Activated CD4-positive, alpha-beta T cell treated with anti-CD3 and anti-CD28 coated beads, Interleukin-2, amount 10 ng/mL, durations not matched to agents 7 days and 5 days (primary cell): Measurements from ENCODE around the gene MYL3. TPM values are rescaled to one million over a fixed set of nuclear protein-coding genes. Genes with fewer than 3 reads are reported as not detected.

Experiments used
- CTCF ChIA-PET: fragments of 350-600 bp; sonication (Branson Sonifier 250); formaldehyde crosslinking; loops from one replicate; lab custom pipeline; 2021; ENCODE audit warnings: antibody characterized with exemption; lab: Charles Lee
- POLR2A ChIA-PET: fragments of 350-600 bp; sonication (Branson Sonifier 250); formaldehyde crosslinking; loops from one replicate; lab custom pipeline; 2021; ENCODE audit warnings: antibody characterized with exemption; lab: Charles Lee
- DNase-seq: peaks from one replicate; pipeline ENCODE4 v3.0.0-alpha.2; 2020
- H3K27ac Mint-ChIP-seq: one replicate; pipeline ENCODE4 v1.8.0; 2021; ENCODE audit warnings: mild to moderate bottlenecking, moderate library complexity, mixed read lengths
- H3K27me3 Mint-ChIP-seq: one replicate; pipeline ENCODE4 v1.8.0; 2021; ENCODE audit warnings: mixed read lengths
- H3K36me3 Mint-ChIP-seq: one replicate; pipeline ENCODE4 v1.8.0; 2021; ENCODE audit warnings: low read depth, mixed read lengths
- H3K4me1 Mint-ChIP-seq: one replicate; pipeline ENCODE4 v1.8.0; 2021; ENCODE audit warnings: mixed read lengths
- H3K4me3 Mint-ChIP-seq: one replicate; pipeline ENCODE4 v1.8.0; 2021; ENCODE audit warnings: mild to moderate bottlenecking, moderate library complexity, mixed read lengths
- H3K9me3 Mint-ChIP-seq: one replicate; pipeline ENCODE4 v1.8.0; 2021; ENCODE audit warnings: mixed read lengths
- total RNA-seq, 2 experiments: library from RNA; stranded (reverse); gene quantifications; one replicate each; pipeline ENCODE4 v1.2.3, GENCODE V29; 2021

The MYL3 gene
- total RNA-seq, 2 experiments from 2014 or later = not detected

DNA sequence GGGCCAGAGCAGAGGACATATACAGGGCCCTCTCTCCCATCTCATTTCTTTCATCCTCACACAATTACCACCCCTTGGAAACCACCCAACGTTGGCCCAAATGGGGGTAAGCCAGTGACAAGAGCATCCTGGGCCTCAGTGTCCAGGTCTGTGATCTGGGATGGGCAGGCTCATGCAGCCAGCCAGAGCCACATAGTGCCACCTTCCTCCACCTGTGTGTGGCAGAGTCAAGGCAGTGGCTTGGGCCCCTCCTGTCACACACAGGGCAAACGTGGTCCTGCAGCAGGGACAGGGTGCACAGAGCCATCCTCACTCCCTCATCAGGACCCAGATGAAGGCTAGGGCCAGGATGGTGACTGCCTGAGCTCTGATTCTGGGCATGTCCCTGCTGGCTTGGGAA lies 2.3 kb upstream of the MYL3 start:
- Mint-ChIP-seq H3K27me3 (no peaks in the 10 kb centered on the region), H3K27ac (no peak overlapping the region), H3K9me3 (no peaks in the 10 kb centered on the region), H3K4me3 (no peak overlapping the region), H3K36me3 (no peaks in the 10 kb centered on the region), H3K4me1 (no peaks in the 10 kb centered on the region)
- ChIA-PET CTCF (interaction anchor here (1.0 to 1.2 kb wide), 2 partner anchors 15 to 303 kb away, joined by 3 read pairs; no protein-coding TSS in a partner anchor), POLR2A (no interaction called here)
- DNase-seq = no peak

DNA sequence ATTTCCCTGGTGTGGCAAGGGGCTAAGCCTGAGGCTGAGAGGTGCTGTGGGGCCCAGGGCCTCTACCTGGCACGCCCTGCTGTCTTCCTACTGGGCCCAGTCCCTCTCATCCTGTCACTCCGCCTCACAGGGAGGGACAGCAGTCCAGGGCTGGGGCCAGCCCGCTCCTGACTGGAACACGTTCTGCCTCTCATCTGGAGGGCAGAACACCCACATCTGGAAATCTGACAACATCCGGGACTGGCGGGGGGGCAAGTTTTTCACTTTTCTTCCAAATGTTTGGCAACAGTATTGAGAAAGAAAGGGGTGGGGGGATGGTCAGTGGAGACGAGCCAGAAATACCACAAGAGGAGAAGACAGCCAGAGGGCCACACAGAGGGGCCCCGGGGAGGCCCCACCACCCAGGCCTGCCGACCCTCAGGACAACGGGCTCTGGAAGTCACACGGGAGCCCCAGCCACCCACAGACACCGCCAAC lies 1.8 kb upstream of the MYL3 start:
- Mint-ChIP-seq H3K4me1 (no peaks in the 10 kb centered on the region), H3K36me3 (no peaks in the 10 kb centered on the region), H3K27ac (no peak overlapping the region), H3K27me3 (no peaks in the 10 kb centered on the region), H3K9me3 (no peaks in the 10 kb centered on the region), H3K4me3 (no peak overlapping the region)
- DNase-seq = no peak
- ChIA-PET POLR2A (no interaction called here), CTCF (no interaction called here)

DNA sequence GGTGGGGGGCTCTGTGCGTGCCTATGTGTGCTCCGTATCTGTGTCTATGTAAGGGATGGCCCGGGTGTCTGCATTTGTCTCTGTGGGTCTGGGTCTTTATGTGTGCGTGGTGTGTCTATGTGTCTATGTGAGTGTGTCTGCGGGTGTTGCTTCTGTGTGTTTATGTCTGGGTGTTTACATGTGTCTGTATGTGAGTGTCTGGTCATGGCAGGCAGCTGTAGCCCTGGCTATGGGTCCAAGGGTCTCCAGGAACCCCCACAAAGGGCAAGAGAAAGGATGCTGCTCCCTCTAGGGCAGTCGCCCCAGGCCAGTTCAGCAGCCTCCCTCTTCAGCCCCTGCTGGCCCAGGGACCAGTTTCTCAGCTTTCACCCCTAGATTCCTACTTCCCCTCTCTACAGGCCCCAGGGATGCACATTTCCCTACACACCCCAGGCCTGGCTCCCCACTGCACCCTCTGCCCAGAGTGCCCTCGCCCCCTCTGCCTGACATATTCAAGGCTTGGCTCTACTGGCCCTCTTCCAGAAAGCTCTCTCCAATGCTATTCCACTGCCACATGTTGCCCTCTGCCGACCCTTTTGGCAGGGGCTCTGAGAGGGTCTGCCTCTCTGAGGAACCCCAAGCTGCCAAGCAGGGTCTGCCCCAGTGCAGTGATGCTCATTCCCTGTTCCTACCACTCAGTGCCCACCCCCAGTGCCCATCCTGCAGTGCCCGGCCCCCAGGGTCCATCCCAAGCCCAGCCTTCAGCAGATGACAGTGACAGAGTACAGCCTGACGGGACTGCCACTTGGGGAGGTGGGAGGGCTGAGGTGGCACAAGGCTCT lies 1.0 kb upstream of the MYL3 start:
- no peaks in the 10 kb centered on the region for H3K9me3 Mint-ChIP-seq
- no peaks in the 10 kb centered on the region for H3K27me3 Mint-ChIP-seq
- H3K4me1 Mint-ChIP-seq = no peaks in the 10 kb centered on the region
- no peak overlapping the region for H3K4me3 Mint-ChIP-seq
- H3K27ac Mint-ChIP-seq = no peak overlapping the region
- ChIA-PET CTCF (interaction anchor here (0.6 to 1.5 kb wide), 2 partner anchors 14 to 886 kb away, joined by 3 read pairs; partner anchors contain the start of gene PTH1R), POLR2A (no interaction called here)
- DNase-seq = no peak
- H3K36me3 Mint-ChIP-seq = no peaks in the 10 kb centered on the region

DNA sequence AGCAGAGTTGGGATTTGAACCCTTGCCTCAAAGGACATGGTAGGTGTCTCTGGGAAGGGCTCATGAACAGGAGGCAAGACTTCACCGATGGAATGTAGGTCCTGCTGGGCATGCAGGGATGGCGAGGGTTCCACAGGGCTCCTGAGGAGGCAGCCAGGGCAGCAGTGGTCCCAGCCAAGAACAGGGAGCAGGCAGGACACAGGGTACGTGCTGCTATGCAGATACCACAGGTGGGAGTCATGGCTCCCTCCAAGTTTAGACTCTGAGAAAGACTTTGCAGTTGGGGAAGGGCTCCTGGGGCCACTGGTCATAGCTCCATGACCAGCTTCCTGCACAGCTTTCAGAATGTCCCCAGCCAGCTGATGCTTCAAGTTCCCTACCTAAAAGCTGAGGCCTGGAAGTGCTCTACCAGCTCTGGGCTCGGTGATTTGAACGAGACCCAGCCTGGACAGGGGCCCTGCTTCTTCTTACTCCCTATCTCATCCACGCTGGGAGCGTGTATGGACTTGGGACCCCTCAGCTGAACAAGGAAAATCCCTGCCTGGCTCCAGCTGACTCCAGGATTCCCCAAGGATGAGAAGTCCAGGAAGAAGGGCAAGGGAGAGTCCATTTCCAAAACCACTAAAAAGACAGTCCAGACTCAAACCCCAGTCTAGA lies 747 bp downstream of the MYL3 start:
- H3K4me1 Mint-ChIP-seq = no peaks in the 10 kb centered on the region
- H3K9me3 Mint-ChIP-seq = no peaks in the 10 kb centered on the region
- no peaks in the 10 kb centered on the region for H3K27me3 Mint-ChIP-seq
- no peak overlapping the region for H3K27ac Mint-ChIP-seq
- POLR2A ChIA-PET = no interaction called here
- H3K4me3 Mint-ChIP-seq = no peak overlapping the region
- DNase-seq = no peak
- H3K36me3 Mint-ChIP-seq = no peaks in the 10 kb centered on the region
- CTCF ChIA-PET = interaction anchor here (0.5 to 1.0 kb wide), 2 partner anchors 39 to 170 kb away, joined by 3 to 4 read pairs; no protein-coding TSS in a partner anchor

DNA sequence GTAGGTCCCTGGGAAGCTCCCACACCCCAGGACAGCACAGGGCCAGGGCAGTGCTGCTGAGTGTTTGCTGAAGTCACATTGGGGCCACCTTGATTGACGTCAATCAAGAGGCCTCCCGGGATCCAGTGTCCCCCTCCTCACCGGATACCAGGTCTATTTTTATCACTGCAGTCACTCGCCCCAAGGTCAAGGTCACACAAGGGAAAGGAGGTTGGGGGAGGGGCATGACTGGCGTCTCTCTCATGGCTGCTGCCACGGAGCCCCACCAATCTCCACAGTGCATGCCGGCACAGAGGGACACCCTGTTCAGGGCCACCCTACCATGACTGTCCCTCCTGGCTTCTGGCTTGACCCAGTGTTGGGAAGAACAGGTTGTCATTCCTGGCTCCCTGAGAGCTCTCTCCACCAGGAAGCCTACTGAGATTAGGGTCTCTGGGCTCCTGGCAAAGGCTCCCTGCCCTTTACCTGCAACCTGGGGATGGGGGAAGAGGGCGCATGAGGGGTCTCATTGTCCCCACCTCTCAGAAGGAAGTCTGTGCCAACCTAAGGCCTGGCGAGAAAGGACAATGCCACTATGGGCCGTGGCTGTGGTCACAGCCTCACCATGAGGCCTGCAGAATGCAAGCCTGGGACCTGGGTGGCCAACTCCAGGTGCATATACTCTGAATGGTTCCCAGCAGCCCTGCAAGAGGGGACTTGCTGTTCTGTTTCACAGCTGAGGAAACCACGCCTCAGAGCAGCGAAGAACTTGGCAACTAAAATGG lies 1.5 kb downstream of the MYL3 start:
- CTCF ChIA-PET = interaction anchor here (1.0 kb wide), 1 partner anchor 39 kb away, joined by 3 read pairs; no protein-coding TSS in a partner anchor
- no peak for DNase-seq
- Mint-ChIP-seq H3K4me1 (no peaks in the 10 kb centered on the region), H3K27me3 (no peaks in the 10 kb centered on the region), H3K4me3 (no peak overlapping the region), H3K9me3 (no peaks in the 10 kb centered on the region), H3K36me3 (no peaks in the 10 kb centered on the region), H3K27ac (no peak overlapping the region)
- POLR2A ChIA-PET = no interaction called here

DNA sequence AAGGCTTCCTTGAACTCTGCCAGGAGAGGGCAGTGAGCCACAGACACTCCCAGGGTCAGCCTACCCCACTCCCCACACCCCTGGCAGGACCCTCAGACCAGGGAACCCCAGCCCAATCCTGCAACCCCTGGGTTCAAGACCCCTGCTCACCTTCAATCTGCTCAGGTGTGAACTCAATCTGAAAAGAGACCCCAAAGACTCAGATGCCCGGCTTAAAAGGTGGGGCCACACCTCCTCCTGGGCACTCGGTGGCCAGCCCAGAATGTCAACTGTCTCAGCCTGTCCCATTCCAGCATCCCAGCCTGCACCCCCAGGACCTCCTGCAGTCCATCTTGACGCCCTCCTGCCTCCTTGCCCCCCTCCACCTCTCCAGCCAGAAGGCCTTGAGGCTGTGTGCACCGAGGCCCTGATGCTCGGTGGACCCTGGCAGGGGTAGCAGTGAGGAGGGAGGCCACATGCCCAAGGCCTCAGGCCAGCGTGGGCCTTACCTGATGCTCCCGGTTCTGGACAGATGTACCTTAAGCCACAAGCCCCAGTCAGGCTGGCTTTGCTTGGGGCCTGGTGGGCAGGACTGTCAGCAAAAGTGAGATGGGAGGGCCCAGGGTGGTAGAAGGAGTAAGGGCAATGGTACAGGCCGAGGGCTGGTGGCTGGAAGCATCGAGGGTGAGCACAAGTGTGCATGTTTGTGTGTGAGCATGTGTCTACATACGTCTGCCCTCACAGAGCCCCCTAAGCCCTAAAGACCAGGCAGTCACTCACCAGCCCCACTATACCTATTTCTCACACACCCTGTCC lies 2.2 kb downstream of the MYL3 start:
- no peaks in the 10 kb centered on the region for H3K4me1 Mint-ChIP-seq
- CTCF ChIA-PET = no interaction called here
- H3K27me3 Mint-ChIP-seq = no peaks in the 10 kb centered on the region
- H3K9me3 Mint-ChIP-seq = no peaks in the 10 kb centered on the region
- POLR2A ChIA-PET = no interaction called here
- H3K27ac Mint-ChIP-seq = no peak overlapping the region
- no peak overlapping the region for H3K4me3 Mint-ChIP-seq
- H3K36me3 Mint-ChIP-seq = no peaks in the 10 kb centered on the region
- DNase-seq = no peak

DNA sequence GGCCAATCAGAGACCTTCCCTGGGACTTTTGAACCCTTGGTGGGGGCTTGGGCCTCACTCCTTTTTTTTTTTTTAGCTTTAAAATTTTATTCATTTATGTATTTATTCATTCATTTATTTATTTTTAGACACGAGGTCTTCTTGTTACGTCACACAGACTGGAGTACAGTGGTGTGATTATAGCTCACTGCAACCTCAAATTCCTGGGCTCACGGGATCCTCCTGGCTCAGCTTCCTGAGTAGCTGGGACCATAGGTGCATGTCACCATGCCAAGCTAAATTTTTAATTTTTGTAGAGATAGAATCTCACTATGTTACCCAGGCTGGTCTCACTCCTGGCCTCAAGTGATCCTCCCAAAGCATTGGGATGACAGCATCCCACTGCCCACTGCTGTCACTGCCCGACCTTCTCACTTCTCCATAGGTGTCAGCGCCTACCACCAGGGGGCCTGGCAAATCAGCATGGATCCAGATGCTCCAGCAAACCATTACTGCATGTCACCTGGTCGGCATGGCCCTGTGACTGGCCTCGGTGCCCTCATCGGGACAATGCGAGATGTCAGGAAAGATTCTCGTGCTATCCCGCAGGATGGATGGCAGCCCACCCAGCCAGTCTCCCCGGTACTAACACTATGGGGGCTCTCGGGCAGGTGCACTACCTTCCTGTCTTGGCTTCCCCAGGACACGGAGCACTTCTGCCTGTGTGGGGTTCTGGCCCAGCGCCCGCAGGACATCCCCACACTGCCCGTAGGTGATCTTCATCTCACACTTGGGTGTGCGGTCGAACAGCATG lies 3.0 kb downstream of the MYL3 start:
- CTCF ChIA-PET = interaction anchor here (1.5 kb wide), 1 partner anchor 8 kb away, joined by 6 read pairs; no protein-coding TSS in a partner anchor
- H3K27me3 Mint-ChIP-seq = no peaks in the 10 kb centered on the region
- POLR2A ChIA-PET = interaction anchor here (1.1 kb wide), 1 partner anchor 14 kb away, joined by 3 read pairs; no protein-coding TSS in a partner anchor
- no peaks in the 10 kb centered on the region for H3K4me1 Mint-ChIP-seq
- H3K27ac Mint-ChIP-seq = no peak overlapping the region
- H3K4me3 Mint-ChIP-seq = no peak overlapping the region
- no peaks in the 10 kb centered on the region for H3K36me3 Mint-ChIP-seq
- DNase-seq = peak; percentile 27
- H3K9me3 Mint-ChIP-seq = no peaks in the 10 kb centered on the region

DNA sequence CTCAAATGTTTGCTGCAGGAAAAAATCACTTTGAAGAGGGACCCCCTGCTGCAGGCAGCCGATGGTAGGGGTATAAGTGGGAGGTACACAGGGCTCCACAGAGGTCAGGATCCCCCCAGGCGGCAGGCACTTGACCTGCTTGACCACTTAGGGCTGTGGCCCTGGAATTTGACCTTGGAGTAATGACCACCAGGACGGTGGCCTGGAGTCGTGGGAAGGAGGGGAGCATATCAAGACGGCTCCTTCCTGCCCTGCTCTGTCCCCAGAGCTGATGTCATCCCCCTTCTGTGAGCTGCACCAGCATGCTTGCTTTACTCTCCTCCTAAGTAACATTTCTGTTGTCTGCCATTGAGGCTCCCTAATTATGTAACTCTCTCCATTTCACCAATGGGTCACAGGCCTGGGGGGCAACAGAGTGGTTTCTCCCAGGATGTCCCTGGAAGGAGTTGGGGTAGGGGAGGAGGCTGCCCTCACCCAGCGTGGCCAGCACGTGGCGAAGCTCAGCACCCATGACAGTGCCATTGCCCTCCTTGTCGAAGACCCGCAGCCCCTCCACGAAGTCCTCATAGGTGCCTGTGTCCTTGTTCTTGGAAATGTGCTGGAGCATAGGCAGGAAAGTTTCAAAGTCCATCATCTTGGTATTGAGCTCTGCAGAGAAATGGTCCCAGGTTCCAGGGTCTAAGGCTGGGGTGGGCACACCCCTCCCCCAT lies 4.1 kb downstream of the MYL3 start:
- H3K27ac Mint-ChIP-seq = no peak overlapping the region
- CTCF ChIA-PET = interaction anchor here (1.5 kb wide), 1 partner anchor 9 kb away, joined by 6 read pairs; no protein-coding TSS in a partner anchor
- H3K9me3 Mint-ChIP-seq = no peaks in the 10 kb centered on the region
- no peak overlapping the region for H3K4me3 Mint-ChIP-seq
- no peaks in the 10 kb centered on the region for H3K36me3 Mint-ChIP-seq
- H3K27me3 Mint-ChIP-seq = no peaks in the 10 kb centered on the region
- H3K4me1 Mint-ChIP-seq = no peaks in the 10 kb centered on the region
- POLR2A ChIA-PET = interaction anchor here (1.1 kb wide), 1 partner anchor 13 kb away, joined by 3 read pairs; no protein-coding TSS in a partner anchor
- no peak for DNase-seq

DNA sequence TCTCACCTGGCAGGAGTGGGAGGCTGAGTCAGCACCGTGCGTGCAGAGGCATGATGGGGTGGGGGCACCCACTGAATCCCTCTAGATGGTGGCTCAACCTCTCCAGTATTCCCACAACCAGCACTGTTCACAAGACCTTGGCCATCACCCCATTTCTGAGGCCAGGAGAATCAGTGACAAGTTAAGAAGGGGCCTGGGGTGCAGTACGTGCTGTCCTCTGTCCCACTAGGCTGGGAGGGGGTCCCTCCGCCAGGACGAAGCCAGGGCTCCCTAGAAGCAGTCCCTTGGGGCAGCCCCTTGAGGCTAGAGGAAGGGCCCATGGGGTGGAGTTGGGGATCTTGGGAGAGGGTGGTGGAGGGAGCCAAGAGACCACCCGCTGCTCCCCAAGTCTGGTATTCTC lies 4.8 kb downstream of the MYL3 start:
- CTCF ChIA-PET = no interaction called here
- Mint-ChIP-seq H3K27ac (peak overlapping the region; percentile 19), H3K9me3 (no peaks in the 10 kb centered on the region), H3K27me3 (no peaks in the 10 kb centered on the region), H3K4me1 (no peaks in the 10 kb centered on the region), H3K4me3 (no peak overlapping the region), H3K36me3 (no peaks in the 10 kb centered on the region)
- POLR2A ChIA-PET = no interaction called here
- no peak for DNase-seq

DNA sequence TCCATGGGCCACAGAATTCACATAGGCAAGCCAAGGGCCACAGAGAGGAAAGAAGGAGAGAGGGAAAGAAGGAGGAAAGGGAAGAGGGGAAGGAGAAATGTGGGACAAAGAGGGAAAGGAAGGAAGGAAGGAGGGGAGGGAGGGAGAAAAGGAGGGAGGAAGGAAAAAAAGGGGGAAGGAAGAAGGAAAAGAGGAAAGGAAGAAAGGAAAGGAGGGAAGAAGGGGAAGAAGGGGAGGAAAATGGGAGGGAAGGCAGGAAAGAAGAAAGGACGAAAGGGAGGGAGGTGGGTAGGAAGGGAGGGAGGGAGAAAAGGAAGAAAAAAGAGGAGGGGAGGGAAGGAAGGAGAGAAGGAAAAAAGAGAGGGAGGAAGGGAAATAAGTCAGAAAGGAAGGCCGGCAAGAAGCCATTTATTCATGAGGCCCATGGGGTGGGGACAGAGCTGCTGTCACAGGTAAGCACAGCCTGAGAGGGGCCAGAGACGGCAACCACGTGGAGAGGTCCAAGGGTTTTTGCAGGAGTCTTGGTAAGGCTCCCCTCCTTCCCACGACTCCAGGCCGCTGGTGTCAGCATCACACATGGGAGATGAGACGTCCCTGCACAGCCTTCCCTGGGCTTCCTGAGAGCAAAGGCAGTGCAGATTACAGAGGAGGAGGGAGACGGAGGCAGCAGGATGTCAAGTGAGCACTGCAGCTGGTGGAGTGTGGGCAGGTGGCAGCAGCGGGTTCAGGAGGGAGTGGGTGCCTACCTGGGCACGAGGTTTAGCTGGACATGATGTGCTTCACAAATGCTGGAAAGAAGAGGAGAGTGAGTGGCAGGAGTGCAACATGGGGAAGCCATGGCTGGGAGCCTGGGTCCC lies 5.5 kb downstream of the MYL3 start:
- ChIA-PET POLR2A (no interaction called here), CTCF (no interaction called here)
- no peak for DNase-seq
- Mint-ChIP-seq H3K4me3 (no peak overlapping the region), H3K27me3 (no peaks in the 10 kb centered on the region), H3K36me3 (no peaks in the 10 kb centered on the region), H3K4me1 (no peaks in the 10 kb centered on the region), H3K9me3 (no peaks in the 10 kb centered on the region), H3K27ac (no peak overlapping the region)
